Ishikawa (cell line): Measurements from ENCODE around the gene CERS6.

Source experiments
- CEBPB ChIP-seq: IDR thresholded peaks from 2 replicates; pipeline ENCODE4 v1.6.1; 2012
- CREB1 ChIP-seq: IDR thresholded peaks from 2 replicates; pipeline ENCODE4 v1.6.1; 2012; ENCODE audit warnings: low read depth
- EGR1 ChIP-seq: IDR thresholded peaks from 2 replicates; pipeline ENCODE4 v1.6.1; 2012
- EP300 ChIP-seq: IDR thresholded peaks from 2 replicates; pipeline ENCODE4 v1.6.1; 2012; ENCODE audit warnings: borderline replicate concordance
- FOXM1 ChIP-seq: IDR thresholded peaks from 2 replicates; pipeline ENCODE4 v1.6.1; 2012; ENCODE audit warnings: low read depth, borderline replicate concordance
- NFIC ChIP-seq: IDR thresholded peaks from 2 replicates; pipeline ENCODE4 v1.6.1; 2012
- RAD21 ChIP-seq: IDR thresholded peaks from 2 replicates; pipeline ENCODE4 v1.6.1; 2012; ENCODE audit warnings: low read depth
- TAF1 ChIP-seq: IDR thresholded peaks from 2 replicates; pipeline ENCODE4 v1.6.1; 2012; ENCODE audit warnings: low read depth, mild to moderate bottlenecking
- TCF12 ChIP-seq: IDR thresholded peaks from 2 replicates; pipeline ENCODE4 v1.6.1; 2012; ENCODE audit warnings: low read depth
- TEAD4 ChIP-seq: IDR thresholded peaks from 2 replicates; pipeline ENCODE4 v1.6.1; 2012
- YY1 ChIP-seq: IDR thresholded peaks from 2 replicates; pipeline ENCODE4 v1.6.1; 2012; ENCODE audit warnings: low read depth
- ZBTB7A ChIP-seq: IDR thresholded peaks from 2 replicates; pipeline ENCODE4 v1.6.1; 2012; ENCODE audit warnings: low read depth
- TF ChIP-seq, protein P1 (sequence below): IDR thresholded peaks from 2 replicates; pipeline ENCODE4 v1.6.1; 2012
- TF ChIP-seq, protein P2 (sequence below): IDR thresholded peaks from 2 replicates; pipeline ENCODE4 v1.6.1; 2012
- TF ChIP-seq, protein P3 (sequence below): IDR thresholded peaks from 2 replicates; pipeline ENCODE4 v1.6.1; 2012; ENCODE audit warnings: low read depth, mild to moderate bottlenecking

CERS6 gene

DNA sequence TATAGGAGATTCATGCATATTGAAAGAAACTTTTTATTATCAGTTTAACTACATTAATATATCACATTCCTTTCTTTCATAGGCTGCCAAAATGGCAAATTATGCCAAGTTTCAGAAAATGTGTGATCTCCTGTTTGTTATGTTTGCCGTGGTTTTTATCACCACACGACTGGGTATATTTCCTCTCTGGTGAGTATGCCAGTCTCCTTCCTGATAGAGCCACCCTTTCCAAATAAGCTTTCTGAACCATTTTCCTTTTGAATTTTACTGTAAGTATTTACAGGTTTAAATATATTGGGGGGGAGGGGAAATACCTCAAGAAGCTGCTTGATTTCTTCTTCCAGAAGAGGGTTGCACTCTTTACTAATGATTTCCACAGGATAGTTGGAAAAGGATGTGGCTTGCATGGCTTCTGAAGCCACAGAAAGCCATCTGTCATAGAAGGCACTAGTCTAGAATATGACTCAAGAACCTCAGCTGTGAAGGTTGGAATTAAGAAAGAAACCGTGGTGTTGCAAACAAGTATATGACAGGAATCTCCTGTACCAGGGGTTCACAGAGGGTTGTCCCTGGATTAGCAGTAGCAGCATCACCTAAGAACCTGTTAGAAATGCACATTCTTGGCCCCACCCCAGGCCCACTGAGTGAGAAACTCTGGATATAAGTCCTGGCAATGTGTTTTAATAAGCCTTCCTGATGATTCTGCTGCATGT lies 261.9 kb downstream of the CERS6 start:
- no peak for TF ChIP-seq YY1
- TF ChIP-seq, protein P1, sequence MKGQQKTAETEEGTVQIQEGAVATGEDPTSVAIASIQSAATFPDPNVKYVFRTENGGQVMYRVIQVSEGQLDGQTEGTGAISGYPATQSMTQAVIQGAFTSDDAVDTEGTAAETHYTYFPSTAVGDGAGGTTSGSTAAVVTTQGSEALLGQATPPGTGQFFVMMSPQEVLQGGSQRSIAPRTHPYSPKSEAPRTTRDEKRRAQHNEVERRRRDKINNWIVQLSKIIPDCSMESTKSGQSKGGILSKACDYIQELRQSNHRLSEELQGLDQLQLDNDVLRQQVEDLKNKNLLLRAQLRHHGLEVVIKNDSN, result no peak
- TF ChIP-seq TEAD4, result no peak
- no peak for TF ChIP-seq EP300
- no peak for TF ChIP-seq RAD21
- TF ChIP-seq TCF12, result no peak

DNA sequence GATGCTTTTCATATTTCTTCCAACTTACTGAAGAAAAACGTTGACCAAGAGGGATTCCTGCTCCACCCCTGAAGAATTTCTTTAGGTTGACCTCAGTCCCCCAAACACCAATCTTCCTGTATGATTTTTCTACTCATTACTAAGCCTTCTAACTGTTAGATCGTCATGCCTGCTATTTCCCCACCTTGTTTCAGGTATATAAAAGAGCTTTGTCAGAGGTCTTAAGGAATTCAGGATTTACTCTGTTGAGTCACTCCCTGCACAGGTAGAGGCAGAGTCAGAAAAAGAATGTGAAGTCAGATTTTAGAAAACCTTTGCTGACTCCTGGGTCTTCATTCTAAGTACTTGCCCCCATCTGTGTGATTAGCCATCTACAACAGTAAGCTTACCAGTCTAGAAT lies 262.6 kb downstream of the CERS6 start:
- TF ChIP-seq FOXM1 (no peak), YY1 (no peak), ZBTB7A (no peak), RAD21 (no peak), TAF1 (no peak), TEAD4 (no peak), CREB1 (no peak)
- TF ChIP-seq, protein P1, result no peak
- TF ChIP-seq, protein P2, sequence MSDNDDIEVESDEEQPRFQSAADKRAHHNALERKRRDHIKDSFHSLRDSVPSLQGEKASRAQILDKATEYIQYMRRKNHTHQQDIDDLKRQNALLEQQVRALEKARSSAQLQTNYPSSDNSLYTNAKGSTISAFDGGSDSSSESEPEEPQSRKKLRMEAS, result no peak

DNA sequence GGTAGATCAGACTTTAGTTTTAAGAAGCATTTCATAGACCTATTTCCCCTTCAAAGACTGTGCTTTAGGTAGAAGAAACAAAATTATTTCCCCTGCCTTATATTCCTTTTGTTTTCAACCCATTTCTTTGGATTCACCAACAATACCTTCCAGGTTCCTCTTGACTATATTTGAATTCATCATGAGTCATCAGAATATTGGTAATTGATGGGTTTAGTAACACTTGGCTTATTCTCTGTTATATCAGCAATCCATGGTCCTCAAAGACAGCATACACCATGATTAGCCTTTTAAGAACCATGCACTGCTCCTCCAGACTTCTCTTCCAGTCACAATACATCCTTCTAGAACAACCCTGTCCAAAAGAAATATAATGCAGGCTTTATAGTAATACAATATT lies 263.4 kb downstream of the CERS6 start:
- TF ChIP-seq RAD21, result no peak
- TF ChIP-seq EGR1, result no peak
- TF ChIP-seq, protein P1, result no peak
- no peak for TF ChIP-seq YY1
- TF ChIP-seq TAF1, result no peak
- TF ChIP-seq NFIC, result no peak
- TF ChIP-seq, protein P2, result no peak

DNA sequence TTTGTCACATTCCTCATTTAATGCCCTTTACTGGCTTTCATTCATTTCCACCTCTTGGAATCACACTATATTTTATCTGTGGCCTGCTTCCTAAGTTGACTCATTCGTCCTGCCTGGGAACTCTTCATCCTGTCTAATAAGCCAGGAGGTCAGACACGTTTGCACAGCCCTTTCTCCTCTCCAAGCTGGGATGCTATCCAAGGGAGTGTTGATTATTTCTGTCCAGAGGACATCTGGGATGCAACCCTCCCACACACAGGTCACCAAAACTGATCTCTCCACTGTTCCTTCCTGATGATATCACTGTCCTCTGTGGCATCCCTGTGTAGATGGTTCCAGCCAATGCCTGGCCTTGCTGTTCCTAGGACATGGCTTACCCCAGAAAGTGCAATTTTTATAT lies 266.5 kb downstream of the CERS6 start:
- TF ChIP-seq TAF1 (no peak), CEBPB (no peak)
- TF ChIP-seq, protein P1, result no peak

DNA sequence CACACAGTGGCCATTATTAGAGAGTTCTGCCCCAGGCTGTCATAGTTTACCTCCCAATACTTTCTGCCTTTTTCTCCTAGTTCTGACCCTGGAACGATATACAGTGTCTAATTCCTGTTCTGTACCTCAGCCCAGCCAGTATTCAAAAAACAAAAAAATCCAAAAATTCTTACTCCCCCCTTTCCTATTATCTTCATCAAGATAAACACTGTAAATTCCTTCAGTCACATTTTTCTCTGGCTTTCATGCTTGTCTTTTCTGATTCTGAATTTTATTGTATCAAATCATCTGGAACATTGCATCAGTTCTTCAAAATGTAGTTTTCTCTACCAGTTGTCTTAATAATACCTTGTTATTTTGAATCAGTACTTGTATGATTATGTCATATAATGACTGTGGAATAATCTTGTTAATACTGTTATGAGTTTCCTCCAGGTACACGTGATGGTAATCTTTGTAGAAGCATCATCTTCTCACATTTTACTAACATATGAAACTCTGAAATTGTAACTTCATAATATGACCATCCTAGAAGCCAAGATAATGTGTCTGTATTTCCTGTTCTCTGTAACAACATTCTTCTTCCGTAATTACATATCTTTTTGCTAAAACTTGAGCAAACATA lies 267.3 kb downstream of the CERS6 start:
- TF ChIP-seq EP300 (no peak), FOXM1 (no peak), CREB1 (no peak), TEAD4 (no peak), CEBPB (no peak), ZBTB7A (no peak), TCF12 (no peak)
- TF ChIP-seq, protein P1, result no peak
- TF ChIP-seq, protein P2, result no peak

DNA sequence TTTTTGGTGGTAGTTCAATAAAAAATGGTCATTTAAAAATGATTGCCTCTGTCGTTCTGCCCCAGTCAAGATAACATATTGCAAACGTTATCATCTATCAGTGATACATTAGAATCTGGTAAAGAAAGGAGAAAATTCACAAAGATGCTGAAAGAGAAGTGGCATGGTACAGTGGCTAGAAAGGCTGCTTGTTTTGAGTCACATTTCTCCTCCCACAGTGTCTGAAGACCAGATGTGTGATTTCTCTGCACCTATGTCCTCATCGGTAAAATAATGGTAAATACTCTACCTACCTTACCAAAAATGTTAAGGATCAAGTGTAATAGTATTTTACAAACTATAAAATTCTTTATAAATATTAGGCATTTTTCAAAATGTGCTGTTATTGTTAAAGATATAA lies 270.3 kb downstream of the CERS6 start:
- TF ChIP-seq YY1 (no peak), TEAD4 (no peak), FOXM1 (no peak), ZBTB7A (no peak), EP300 (no peak), EGR1 (no peak), RAD21 (no peak), NFIC (no peak)
- TF ChIP-seq, protein P3, sequence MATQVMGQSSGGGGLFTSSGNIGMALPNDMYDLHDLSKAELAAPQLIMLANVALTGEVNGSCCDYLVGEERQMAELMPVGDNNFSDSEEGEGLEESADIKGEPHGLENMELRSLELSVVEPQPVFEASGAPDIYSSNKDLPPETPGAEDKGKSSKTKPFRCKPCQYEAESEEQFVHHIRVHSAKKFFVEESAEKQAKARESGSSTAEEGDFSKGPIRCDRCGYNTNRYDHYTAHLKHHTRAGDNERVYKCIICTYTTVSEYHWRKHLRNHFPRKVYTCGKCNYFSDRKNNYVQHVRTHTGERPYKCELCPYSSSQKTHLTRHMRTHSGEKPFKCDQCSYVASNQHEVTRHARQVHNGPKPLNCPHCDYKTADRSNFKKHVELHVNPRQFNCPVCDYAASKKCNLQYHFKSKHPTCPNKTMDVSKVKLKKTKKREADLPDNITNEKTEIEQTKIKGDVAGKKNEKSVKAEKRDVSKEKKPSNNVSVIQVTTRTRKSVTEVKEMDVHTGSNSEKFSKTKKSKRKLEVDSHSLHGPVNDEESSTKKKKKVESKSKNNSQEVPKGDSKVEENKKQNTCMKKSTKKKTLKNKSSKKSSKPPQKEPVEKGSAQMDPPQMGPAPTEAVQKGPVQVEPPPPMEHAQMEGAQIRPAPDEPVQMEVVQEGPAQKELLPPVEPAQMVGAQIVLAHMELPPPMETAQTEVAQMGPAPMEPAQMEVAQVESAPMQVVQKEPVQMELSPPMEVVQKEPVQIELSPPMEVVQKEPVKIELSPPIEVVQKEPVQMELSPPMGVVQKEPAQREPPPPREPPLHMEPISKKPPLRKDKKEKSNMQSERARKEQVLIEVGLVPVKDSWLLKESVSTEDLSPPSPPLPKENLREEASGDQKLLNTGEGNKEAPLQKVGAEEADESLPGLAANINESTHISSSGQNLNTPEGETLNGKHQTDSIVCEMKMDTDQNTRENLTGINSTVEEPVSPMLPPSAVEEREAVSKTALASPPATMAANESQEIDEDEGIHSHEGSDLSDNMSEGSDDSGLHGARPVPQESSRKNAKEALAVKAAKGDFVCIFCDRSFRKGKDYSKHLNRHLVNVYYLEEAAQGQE, result no peak
- TF ChIP-seq, protein P1, result no peak
- TF ChIP-seq, protein P2, result no peak
